Right hindlimb (tissue), 1 donor: ENCODE data around the gene CDC27.
"Not testable (repeated sequence)": the region's sequence is repeated elsewhere in the genome, so short reads cannot be mapped to it uniquely, and the experiment has no call there.

Experiments used
- DNase-seq: peaks from one replicate; pipeline ENCODE4 v3.0.0-alpha.2; 2018

Gene CDC27

DNA sequence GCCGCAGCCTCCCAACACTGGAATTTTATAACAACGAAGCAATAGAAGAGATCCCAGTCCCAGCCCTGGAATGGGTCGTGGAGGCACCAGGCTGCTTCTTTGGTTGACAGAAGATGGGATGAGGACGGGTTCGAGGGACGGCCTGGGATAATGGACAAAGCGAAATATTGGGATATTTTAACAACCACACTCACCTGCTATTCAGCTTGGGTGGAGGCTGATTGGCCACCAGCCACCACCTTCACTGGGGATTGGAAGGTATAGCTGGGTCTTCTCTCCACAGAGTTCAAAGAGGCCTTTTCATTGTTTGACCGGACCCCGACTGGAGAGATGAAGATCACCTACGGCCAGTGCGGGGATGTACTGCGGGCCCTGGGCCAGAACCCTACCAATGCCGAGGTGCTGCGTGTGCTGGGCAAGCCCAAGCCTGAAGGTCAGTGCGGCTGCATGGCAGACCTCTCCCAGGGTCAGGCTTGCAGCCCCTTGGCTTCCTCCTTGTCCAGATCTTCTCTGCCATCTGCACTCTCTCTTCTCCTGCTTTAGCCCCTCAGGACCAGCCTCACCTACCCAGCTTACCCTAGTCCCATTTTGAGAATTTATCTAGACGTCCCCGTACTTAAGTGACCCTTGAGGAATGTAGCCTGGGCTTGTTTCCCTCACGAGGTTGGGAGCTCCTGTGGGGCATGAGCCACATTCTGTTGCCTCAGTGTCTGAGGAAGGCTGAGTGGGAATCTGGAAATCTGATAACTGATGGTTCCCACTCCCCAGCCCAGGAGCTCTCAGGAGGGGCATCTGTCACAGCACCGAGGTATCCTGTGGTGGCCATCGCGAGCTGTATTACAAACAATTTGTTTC is 30.8 kb upstream of the CDC27 start:
- no peak for DNase-seq

DNA sequence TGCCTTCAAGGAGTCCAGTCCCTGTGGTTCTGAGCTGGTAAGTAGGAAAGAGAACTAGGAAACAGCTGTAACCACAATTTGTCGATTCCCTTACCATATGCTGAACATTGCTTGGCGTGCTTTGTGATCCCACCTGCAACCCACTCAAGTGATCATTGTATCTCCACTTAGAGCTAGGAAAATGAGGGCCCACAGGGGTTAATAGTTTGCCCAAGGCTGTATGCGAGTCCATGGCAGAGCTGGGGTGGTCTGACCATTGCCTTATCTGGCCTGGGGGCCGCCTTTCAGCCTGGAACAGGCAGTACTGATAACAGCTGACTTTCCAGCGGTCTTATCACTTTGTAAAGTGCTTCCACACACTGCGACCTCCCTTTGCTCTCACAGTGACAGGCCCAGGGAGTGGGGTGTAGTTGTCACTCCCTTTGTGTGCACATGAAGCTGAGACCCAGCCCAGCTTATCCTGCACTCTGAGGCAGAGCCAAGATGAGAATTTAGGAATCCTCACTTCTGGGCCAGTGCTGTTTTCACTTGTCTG is 29.9 kb upstream of the CDC27 start:
- no peak for DNase-seq

DNA sequence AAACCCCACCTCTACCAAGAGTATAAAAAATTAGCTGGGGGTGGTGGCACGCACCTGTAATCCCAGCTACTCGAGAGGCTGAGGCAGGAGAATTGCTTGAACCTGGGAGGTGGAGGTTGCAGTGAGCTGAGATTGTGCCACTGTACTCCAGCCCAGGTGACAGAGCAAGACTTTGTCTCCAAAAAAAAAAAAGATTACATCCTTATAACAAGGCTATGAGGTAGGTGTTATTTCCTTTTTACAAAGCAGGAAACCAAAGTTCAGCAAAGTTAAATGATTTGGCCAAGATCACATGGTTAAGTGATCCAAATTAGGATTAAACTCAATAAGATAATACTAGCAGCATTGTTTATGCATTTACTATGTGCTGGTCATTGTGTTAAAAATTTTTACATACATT is 28.2 kb upstream of the CDC27 start:
- not testable (repeated sequence) for DNase-seq

DNA sequence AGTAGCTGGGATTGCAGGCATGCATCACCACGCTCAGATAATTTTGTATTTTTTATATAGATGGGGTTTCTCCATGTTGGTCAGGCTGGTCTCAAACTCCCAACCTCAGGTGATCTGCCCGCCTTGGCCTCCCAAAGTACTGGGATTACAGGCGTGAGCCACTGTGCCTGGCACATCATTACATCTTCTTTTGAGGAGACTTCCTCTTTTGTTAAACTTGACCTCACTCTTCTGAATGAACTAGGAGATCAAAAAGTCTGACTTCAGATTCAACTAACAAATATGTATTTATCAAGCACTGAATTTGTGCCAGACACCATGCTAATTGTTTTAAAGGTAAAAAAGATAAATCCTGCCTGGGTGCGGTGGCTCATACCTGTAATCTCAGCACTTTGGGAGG is 27.7 kb upstream of the CDC27 start:
- not testable (repeated sequence) for DNase-seq

DNA sequence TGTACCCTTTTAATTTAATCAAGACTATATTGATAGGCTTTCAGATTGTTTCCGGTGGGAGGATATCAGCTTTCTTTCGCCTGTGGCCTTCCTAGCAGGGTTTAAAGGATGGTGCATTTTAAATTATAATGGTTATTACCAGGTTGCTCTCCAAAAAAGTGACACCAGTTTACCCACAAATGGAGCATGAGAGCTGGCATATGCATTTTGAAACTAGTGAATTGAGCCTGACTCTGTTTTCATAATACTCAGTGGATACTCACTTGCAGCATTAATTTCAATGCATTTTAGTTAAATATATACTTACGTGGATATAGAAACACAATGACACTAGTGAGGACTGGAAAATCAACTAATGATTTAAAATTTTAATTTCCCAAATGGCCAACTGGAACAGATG is 25.8 kb upstream of the CDC27 start:
- no peak for DNase-seq

DNA sequence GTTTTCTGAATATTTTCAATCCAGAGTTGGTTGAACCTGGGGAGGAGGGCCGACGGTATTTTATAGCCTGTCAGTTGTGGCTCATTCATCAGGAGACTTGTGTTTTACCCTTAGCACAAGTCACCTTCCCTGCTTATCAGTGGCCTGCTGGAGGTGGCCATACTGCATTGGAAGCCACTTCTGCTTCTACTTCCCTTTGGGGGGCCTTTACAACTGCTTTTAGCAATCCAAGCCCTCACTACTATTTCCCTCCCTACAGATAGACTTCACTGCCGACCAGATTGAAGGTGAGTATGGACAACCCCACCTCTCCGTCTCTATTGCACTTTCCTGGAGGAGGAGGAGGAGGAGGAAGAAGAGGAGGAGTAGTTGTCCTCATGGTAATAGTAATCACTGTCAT is 24.4 kb upstream of the CDC27 start:
- no peak for DNase-seq

DNA sequence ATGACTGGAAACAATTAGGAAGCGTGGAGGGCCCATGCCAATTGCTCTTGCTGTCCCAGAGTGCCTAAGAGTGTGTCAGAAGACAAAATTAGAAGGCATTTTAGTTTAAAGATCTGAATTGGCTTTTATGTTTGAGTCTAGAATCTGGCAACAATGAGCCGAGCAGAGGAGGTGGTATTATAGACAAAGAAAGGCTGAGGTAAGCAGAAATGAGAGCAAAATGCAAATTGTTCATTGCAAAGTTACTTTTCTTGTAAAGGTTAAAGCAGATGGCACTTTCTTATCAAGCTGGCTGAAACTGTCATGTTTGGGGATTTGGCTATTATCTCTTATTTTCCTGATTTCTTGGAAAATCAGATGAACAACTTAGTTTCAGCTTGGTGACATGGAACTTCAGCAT is 23.4 kb upstream of the CDC27 start:
- no peak for DNase-seq

DNA sequence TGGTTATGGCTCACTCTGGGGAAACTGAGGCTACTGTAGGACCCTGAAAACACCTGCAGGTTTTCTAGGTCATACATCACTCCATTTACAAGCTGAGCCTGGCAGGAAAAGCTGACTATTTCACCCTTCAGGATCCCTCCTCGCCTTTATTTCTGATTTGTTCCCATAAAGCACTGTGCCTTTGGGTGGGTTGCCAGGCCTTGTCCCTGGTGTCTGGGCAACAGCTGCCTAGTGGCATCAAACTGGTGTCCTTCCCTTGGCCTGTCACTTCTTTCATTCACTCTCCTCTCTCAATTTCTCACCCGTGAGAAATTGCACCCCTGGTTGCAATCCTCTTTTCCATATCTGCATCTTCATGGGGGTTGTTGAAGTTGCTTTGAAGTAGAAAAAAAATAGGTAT is 21.7 kb upstream of the CDC27 start:
- DNase-seq = no peak

DNA sequence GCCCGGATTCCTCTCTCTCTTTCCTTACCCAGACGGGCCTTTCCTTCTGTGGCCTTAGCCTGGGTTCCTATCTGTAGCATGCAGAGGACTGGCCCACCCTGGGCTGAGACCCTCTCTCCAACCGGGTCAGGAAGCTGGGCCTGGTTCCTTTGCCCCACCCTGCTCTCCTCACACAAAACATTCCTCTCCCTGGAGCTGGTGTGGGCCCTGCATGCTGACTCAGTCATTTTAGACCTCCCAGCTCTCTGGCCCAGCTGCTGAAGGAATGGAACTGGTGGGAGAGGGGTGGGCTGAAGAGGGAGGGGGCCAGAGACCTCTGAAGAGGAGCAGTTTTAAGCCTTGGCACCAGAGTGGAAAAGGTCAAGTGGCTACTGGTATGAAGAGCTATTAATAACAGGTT is 21.0 kb upstream of the CDC27 start:
- DNase-seq = no peak

DNA sequence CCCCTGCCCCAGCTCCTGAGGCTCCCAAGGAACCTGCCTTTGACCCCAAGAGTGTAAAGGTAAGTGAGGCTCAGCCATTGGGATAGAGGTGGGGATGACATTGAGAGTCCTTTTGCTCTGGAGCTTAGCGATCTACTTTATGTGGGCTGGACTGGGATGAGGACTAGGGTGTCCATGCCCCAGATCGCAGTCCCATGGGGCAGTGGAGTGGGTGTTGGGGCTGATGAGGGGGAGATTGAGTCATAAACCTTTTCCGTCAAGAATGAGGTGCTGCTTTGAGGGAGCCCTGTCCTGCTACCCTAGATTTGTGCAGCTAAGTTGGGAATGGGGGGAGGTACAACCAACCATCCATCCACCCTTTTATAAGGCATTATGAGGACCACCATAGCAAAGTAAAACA is 20.4 kb upstream of the CDC27 start:
- DNase-seq = no peak

DNA sequence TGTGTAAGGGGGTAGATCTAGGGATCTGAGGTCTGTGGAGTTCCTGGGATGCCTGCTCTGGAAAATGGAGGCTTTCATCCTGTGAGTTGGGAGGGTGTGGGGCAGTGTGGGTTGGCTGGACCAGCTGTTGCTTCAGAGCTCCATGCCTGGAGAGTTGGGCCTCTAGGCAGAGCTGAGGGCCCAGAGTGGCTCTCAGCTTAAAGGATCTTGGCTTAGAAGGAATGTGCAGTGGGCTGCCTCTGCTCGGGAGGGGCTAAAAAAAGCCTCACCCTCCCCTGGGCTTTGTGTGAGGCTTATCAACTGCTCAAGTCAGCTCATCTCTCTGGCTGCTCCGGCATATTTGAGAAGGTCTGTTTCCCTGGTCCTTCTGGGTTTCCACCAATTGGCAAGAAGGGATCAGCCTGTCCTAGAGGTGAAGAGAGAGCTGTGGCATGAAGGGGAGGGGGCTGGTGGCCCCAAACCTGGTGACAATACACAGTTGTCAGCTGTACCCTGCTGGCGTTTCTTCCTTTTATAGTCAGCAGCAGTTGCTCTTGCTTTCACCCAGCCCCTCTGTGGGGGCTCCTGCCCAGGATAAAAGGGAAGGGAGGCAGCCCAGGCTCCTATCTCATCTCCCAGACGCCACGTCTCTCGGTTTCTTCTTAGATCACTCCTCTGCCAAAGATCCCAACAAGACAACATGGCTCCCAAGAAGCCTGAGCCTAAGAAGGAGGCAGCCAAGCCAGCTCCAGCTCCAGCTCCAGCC is 19.8 kb upstream of the CDC27 start, which contains the start of gene MYL4:
TSS of gene MYL4 (plus strand) at position 605 of the 745 bp plus-strand sequence. CDS start at position 680, 75 bp downstream.
- peak; percentile 57 for DNase-seq

DNA sequence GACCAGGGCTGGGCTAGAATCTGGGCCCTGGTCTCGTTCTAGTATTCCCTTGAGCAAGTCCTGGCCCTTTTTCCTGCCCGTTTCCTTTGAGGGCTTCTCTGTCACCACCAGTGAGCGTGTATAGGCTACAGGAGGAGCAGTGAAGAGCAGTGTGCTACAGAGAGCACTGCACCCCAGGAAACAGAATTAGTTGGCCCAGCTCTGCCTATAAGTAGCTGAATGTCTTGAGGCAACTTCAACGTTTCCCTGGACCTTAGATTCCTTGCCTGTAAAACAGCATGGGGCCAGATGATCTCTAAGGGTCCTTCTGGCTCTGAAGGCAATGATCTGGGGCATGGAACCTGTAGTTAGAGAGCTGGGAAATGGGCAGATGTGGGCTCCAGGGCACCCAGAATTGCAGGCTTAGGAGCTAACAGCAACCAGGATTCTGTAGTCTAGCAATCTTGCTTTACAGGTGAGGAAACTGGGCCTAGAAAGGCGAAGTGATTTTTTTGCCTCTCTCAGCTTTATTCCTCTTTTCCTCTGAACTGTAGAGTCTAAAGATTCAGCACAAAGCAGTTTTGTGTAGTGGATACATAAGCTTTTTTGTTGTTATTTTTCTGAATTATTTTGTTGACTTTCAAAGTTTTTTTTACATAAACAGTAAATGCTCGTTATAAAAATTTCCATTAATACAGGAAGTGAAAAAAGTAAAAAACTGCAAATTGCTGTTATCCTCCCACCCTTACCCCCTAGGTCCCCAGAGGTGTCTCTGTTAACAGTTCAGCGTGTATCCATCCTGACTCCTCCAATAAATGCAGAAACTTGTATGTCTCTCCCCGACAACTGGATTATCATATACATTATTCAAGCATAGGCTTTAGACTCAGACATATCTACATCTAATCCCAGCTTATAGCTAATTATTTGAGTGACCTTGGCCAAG is 18.3 kb upstream of the CDC27 start:
- no peak for DNase-seq

DNA sequence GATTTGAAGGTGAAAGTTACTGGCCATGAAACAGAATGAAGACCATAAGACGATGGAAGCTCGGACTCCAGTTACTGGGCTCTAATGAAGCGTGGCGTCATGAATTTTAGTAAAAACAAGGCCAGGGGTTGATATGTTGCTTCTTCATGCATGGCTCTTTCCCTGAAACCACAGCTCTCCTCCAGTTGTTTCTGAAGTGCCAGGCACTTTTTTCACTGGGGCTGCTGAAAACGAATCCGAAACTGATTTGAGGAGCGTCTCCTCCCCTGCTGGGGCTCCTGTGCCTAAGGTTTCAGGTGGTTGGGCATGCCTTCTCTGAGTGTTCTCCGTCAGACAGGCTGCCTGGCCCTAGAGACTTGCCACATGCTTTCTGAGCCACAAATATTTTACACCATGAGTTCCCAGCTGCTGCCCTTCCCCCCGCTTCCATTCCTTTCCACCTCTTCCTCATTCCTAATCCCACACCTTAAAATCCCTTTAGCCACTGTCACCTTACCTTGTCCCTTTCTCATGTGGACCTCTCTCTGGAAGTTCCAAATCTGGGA is 16.4 kb upstream of the CDC27 start:
- DNase-seq = peak; percentile 63

DNA sequence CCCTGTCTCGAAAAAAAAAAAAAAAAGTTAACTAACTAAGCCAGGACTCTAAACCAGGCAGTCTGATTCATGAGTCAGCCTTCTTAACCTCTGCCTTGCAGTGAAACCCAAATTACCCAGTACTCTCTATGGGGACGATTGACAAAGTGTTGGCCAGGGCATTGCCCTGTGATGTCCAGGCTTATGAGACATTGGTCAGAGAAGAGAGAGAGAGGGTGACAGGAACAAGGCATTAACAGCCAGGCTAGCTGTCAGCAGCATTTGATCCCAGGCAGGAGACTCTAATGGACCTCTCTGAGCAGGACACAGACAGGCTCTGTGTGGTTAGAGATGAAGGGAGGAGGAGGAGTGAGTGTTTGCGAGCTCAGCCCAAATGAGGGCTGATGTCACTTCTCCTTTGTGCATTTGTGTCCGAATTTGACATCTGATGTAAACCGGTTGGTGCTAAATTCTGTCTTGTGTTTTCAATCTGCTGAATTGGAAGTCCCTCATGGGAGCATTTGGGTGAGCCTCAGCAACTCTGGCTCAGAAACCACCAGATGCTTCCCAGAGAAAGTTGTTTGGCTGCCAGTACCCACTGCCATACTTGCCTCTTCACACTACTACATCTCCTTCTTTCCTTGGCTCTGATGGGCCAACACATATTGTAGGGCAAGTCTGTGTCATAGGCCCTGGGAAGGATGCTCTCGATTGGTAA is 15.8 kb upstream of the CDC27 start:
- DNase-seq = no peak

DNA sequence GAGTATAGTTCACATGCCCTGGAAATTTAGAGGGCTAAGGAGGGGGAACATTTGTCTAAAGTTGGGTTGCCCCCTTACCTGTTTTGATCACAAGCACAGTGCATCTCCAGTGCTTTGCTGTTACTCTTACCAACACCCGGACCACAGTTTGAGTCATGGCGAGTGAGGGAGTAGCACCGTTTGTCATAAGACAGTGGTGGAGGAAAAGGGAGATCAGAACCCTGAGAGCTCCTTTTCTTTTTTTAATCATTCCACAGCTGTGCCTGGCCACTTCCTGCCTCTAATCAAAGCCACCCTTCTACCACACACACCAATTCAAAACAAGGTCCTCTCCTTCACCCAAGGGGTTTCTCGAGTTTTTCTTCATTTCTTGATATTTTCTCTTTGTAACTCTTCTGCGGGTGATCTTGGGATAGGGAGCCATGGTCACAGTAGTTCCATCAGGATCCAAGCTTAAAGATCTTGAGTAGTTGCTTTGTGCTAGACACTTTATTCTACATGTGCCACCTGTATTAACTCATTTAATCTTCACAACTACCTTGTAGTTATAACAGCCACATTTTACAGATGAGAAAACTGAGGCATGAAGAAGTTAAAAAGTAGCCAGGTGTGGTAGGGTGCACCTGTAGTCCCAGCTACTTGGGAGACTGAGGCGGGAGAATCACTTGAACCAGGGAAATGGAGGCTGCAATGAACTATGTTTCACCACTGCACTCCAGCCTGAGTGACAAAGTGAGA is 15.1 kb upstream of the CDC27 start:
- DNase-seq = no peak

DNA sequence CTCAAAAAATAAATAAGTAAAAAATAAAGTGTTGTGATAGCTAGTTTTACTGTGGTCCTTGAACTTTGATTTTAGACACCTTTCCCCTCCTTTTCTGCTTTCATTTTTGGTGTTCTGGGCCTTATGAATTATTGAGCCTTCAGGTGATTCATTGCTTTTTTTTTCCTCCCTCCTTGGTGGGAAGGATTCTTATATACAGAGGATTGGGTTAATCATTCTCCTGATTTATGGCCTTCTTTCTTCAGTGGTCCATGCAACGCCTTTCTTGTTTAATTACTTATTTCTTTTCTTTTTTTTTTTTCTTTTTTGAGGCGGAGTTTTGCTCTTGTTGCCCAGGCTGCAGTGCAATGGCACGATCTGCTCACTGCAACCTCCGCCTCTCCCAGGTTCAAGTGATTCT is 12.1 kb upstream of the CDC27 start:
- no peak for DNase-seq

DNA sequence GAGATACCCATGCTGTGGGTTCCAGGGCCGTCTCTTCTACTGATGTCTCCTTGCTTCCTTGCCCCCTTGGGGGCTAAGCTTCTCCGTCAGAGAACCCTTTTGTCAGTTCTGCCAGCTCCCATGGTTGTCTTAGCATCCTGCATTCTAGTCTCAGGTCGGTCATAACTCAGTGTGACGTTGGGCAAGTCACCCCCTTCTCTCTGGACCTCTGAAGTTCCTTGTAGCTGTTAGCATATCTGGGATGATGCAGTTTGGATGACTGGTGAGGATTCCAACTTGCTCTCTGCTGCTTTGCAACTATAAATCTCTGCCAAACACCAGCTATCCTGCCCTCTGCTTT is 11.2 kb upstream of the CDC27 start:
- DNase-seq = no peak

DNA sequence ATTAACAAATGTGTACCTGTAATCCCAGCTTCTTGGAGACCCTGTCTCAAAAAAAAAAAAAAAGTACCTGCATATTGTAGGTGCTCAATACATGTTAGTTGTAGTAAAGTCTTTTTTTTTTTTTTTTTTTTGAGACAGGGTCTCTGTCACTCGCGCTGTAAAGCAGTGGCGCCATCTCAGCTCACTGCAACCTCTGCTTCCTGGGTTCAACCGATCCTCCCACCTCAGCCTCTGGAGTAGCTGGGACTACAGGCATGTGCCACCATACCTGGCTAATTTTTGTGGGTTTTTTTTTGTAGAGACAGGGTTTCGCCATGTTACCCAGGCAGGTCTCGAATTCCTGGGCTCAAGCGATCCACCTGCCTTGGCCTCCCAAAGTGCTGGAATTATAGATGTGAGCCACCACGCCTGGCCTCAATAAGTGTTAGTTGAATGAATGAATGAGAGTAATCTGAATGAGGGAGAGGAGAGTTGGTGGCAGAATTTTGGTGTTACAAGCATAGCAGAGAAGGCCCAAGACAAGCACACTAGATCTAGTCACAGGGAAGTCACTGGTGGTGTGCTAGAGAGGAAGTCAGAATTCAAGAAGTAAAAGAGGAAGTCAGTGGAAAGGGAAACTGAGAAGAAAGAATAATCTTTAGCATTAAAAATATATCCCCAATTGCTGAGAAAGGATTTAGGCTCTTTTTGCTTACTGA is 10.7 kb upstream of the CDC27 start:
- no peak for DNase-seq

DNA sequence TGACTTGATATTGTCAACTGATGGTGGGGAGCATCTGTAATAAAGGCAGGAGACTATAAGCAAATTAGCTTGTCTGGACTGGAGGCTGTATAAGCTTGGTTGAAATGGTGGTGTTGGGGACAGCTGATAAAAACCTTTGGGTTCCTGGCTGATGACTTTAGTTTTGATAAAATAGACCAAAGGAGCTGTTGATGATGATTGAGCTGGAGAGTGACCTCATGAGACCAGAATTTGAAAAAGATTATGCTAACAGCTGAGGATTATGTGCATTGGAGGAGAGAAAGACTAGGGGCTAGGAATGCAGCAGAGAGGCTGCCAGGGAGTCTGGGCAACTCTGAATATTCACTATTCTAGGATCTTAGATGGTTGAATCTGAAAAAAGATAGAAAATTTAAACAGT is 8.7 kb upstream of the CDC27 start:
- no peak for DNase-seq

DNA sequence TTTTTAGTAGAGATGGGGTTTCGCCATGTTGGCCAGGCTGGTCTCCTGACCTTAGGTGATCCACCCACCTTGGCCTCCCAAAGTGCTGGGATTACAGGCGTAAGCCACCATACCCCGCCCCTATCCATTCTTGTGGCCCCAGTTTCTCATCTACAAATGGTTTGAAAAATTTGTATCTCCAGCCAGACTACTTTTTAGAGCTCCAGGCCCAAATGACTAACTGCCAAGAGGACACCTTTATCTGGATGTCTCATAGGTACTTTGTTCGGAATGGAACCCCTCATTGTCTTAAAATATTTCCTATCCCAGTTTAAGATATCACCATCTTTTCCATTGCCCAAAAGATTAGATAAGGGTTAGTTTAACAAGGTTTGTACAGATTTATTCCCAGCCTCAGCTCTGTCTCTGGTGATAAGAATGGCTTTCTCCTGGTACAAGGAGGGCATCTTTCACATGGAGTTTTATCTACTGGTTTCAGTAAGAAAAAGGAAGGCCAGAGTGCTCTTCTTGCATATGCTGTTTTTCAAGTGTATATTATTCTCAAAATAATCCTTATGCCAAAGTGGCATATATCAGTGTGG is 4.9 kb upstream of the CDC27 start:
- no peak for DNase-seq
